ENCODE results near the gene CALML6. TPM values are rescaled to one million over a fixed set of nuclear protein-coding genes. Genes with fewer than 3 reads are reported as not detected.

Gene CALML6
- total and polyA plus RNA-seq, 9 donors, result 0.04 to 0.43 (median 0.13) TPM; not detected in 2

DNA sequence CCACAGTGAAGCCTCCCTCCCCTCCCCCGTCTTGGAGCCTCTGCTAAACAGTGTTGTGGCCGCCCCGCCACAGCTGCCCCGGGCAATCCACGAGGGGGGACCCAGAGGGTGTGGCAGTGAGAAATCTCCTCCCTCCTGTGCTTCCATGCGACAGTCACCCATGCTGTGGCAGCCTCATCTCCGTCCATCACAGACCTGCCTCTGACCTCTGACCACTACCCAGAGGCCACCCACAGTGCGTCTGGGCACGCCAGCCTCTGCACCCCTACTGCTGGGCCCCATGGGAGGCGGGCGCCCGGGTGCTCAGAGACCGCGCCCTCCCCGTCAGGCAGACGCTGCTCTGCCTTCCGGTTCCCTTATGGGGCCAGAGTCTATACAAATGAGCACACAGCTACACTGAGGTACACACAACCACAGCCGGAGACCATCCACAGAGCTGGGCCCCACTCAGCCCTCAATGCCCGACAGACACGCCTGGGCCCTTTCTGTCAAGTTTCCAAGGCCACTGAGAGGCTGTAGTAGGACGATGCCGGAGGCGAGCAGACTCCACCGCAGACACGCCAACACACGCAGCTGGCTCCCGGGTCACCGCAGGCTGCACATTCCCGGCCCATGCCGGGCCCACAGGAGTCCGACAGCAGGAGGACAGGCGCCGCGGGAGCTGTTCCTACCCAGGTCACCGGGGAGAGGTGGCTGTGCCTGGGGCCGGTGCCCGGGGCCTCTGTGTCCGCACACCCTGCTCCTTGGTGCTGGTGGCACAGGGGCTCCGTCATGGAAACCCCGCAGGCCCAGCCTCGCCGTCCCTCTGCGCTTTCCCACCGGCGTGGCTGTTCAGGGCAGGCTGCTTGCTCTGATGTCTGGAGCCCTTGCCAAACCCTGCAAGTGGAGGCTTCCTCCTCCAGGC lies 27.9 kb downstream of the CALML6 start:
- 72 to 77% (median 75%) methylated on average over 34 to 45 of the region's 45 CpGs for WGBS, 3 donors
- intact Hi-C loops (cut with DNase I), result loop anchor here (5.0 to 10.0 kb wide), 3 partner anchors 104 to 232 kb away; no protein-coding TSS in a partner anchor
- Histone ChIP-seq H3K36me3 (no peaks in the 10 kb centered on the region), H3K27ac (no peak overlapping the region), H3K27me3 (no peaks in the 10 kb centered on the region), H3K9me3 (no peaks in the 10 kb centered on the region), H3K4me1 (ENCODE audit: insufficient read depth) (peaks cover 3% of the 10 kb centered on the region), H3K4me3 (no peak overlapping the region)
- DNase-seq, result peak in 1 of 5 donors; percentile 16
- no peak for TF ChIP-seq EP300 (IDR thresholded peaks at IDR 0.05)
- TF ChIP-seq, protein P1, sequence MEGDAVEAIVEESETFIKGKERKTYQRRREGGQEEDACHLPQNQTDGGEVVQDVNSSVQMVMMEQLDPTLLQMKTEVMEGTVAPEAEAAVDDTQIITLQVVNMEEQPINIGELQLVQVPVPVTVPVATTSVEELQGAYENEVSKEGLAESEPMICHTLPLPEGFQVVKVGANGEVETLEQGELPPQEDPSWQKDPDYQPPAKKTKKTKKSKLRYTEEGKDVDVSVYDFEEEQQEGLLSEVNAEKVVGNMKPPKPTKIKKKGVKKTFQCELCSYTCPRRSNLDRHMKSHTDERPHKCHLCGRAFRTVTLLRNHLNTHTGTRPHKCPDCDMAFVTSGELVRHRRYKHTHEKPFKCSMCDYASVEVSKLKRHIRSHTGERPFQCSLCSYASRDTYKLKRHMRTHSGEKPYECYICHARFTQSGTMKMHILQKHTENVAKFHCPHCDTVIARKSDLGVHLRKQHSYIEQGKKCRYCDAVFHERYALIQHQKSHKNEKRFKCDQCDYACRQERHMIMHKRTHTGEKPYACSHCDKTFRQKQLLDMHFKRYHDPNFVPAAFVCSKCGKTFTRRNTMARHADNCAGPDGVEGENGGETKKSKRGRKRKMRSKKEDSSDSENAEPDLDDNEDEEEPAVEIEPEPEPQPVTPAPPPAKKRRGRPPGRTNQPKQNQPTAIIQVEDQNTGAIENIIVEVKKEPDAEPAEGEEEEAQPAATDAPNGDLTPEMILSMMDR (IDR thresholded peaks at IDR 0.05), result no peak
- no peak for TF ChIP-seq POLR2A (IDR thresholded peaks at IDR 0.05)

DNA sequence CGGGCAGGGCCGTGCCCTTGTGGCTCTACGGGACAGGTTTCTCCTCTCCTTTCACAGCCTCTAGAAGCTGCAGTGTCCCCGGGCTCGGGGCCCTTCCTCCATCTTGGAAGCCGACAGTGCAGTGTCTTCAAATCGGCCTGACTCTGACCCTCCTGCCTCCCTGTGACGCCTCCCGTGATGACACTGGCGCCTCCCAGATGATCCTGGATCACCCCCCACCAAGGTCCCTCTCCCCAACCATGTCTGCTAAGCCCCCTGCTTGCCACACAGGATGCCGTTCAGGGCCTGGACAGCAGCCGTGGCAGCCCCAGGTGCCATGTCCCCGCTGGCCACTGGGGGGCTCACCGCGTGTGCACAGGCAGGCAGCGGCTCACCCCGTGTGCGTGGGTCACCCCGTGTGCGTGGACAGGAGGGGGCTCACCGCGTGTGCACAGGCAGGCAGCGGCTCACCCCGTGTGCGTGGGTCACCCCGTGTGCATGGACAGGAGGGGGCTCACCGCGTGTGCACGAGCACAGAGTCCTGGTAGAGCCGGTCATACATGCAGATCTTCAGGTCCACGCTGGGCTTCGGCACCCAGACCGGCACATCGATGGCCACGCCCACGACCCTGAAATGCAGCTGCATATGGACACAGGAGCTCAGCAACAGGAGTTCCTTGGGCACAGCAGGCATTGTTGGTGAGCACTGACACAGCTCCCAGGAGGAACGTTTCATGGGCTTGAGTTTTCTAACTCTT lies 28.9 kb downstream of the CALML6 start:
- 8 to 13% (median 10%) methylated on average over 28 to 37 of the region's 37 CpGs for WGBS, 3 donors
- DNase-seq, result peak; percentile 35 to 75 (median 45)
- H3K27me3 ChIP-seq, result no peaks in the 10 kb centered on the region
- H3K4me1 ChIP-seq (ENCODE audit: insufficient read depth), result peaks cover 3% of the 10 kb centered on the region
- TF ChIP-seq EP300 (IDR thresholded peaks at IDR 0.05) (no peak), POLR2A (IDR thresholded peaks at IDR 0.05) (no peak)
- TF ChIP-seq, protein P1 (IDR thresholded peaks at IDR 0.05), result peak; percentile 50 to 73 (median 70)
- no peaks in the 10 kb centered on the region for H3K36me3 ChIP-seq
- no peak overlapping the region for H3K4me3 ChIP-seq
- intact Hi-C loops (cut with DNase I), result loop anchor here (5.0 to 10.0 kb wide), 3 partner anchors 103 to 231 kb away; no protein-coding TSS in a partner anchor
- no peaks in the 10 kb centered on the region for H3K9me3 ChIP-seq
- no peak overlapping the region for H3K27ac ChIP-seq

DNA sequence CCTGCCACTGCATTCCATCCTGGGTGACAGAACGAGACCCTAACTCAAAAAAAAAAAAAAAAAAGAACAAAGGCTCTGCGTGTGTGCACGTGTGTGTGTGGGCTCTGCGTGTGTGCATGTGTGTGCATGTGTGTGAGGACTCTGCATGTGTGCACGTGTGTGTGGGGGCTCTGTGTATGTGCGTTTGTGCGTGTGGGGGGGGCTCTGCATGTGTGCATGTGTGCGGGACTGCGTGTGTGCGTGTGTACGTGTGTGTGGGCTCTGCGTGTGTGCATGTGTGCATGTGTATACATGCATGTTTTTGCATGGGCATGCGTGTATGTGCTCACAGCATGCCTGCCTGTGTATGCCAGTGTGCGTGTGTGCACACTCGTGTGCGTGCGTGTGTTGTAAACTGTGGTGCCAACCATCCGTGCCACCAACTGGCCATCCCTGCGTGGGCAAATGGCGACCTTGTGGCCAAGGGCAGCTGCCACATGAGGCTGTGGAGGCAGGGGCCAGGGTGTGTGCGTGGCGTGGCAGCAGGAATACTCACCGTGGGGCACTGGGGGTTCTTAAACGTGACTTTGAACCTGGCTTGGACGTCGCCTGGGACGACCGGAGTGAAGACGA lies 30.8 kb downstream of the CALML6 start:
- Histone ChIP-seq H3K27me3 (no peaks in the 10 kb centered on the region), H3K4me3 (no peak overlapping the region), H3K4me1 (ENCODE audit: insufficient read depth) (peaks cover 3% of the 10 kb centered on the region), H3K36me3 (no peaks in the 10 kb centered on the region), H3K27ac (no peak overlapping the region), H3K9me3 (no peaks in the 10 kb centered on the region)
- intact Hi-C loops (cut with DNase I), result loop anchor here in 3 of 4 donors (5.0 to 10.0 kb wide), 4 partner anchors 81 to 229 kb away; no protein-coding TSS in a partner anchor
- DNase-seq, result no peak
- WGBS, 3 donors, result 78 to 87% (median 82%) methylated on average over 29 of the region's 29 CpGs
- TF ChIP-seq, protein P1 (IDR thresholded peaks at IDR 0.05), result no peak

DNA sequence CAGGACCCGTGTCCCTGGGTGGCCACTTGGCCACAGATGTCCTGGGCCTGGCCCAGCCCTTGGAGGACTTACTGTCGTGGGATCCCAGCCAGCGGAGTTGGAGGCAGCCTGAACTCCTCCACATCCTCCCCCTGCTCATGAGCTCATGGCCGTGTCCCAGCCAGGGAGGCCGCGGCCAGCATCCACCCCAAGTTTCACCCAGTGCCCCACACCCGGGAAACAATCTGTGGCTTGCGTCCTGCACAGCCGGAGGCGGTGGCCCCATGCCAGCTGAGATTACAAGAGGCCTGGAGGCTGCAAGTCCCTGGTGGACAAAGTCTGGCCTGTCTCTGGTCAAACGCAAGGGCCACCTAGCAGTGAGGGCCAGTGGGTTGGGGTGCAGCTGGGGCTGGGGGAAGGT lies 31.5 kb downstream of the CALML6 start:
- TF ChIP-seq POLR2A (IDR thresholded peaks at IDR 0.05) (no peak), EP300 (IDR thresholded peaks at IDR 0.05) (no peak)
- TF ChIP-seq, protein P1 (IDR thresholded peaks at IDR 0.05), result no peak
- WGBS, 3 donors, result 4 to 7% (median 5%) methylated on average over 8 to 11 of the region's 11 CpGs

More for the DNA sequence above, 31.5 kb downstream of the CALML6 start:
- Histone ChIP-seq H3K9me3 (no peaks in the 10 kb centered on the region), H3K27ac (no peak overlapping the region), H3K36me3 (no peaks in the 10 kb centered on the region), H3K4me1 (ENCODE audit: insufficient read depth) (peaks cover 3% of the 10 kb centered on the region), H3K27me3 (no peaks in the 10 kb centered on the region), H3K4me3 (no peak overlapping the region)
- intact Hi-C loops (cut with DNase I), result loop anchor here in 3 of 4 donors (5.0 to 10.0 kb wide), 4 partner anchors 81 to 228 kb away; no protein-coding TSS in a partner anchor
- DNase-seq, result peak in 3 of 5 donors; percentile 42 to 81 (median 45)
